ENCODE results near the gene RAD51B. TPM values are rescaled to one million over a fixed set of nuclear protein-coding genes. Genes with fewer than 3 reads are reported as not detected.

Gene RAD51B
- total and polyA plus RNA-seq, 8 donors, result 10.8 to 18.3 (median 14.1) TPM

DNA sequence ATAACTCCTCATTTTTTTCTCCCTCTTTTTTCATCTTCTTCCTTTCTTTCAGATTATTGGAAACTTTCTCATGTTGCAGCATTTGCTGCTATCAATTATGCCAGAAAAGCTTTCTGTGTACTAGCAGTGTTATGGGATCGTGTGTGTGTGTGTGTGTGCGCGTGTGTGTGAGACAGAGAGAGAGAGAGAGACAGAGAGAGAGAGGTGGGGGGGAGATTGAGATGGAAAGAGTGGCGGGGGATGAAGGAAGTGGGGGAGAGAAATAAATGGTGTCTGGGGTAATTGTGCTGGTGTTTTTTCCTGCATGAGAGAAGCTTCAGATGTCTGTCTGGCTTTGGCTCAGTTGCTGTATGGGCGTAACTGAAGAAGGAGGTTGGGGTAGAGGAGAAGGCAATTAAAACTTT, 268.9 kb downstream of the RAD51B start:
- intact Hi-C loops (cut with DNase I), result no loop called here

DNA sequence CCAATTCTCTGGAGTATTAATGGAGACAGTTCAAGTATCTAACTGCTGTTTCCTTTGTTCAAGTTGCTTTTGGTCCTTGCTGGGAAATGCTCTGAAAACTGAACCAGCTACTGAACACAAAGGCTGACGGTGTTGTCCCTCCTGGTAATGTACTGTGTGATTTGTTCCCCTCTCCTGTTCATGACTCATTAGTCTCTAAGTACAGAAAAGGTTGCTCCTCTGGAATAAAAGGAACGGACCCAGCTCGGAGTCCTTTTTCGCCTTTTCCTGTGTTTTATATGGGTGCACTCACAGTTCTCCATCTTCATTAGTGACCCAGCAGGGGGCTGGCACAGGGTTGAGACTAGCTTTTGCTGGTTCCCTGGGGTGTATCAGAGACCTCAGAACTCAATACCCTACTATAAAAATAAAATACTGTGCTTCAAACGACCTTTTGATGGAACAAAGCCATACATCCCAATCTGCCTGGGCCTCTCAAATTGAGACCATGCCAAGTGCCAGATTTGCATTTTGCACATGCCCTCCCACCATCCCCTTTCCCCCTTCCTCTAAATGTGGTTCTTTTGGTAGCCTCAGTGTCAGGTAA, 269.7 kb downstream of the RAD51B start:
- DNase-seq (no peak), ATAC-seq (peak; percentile 89)
- H3K36me3 ChIP-seq, result no peaks in the 10 kb centered on the region
- H3K9me3 ChIP-seq, result peaks cover 0 to 7% of the 10 kb centered on the region in 2 donors
- no peak overlapping the region for H3K4me3 ChIP-seq
- TF ChIP-seq, protein P1, sequence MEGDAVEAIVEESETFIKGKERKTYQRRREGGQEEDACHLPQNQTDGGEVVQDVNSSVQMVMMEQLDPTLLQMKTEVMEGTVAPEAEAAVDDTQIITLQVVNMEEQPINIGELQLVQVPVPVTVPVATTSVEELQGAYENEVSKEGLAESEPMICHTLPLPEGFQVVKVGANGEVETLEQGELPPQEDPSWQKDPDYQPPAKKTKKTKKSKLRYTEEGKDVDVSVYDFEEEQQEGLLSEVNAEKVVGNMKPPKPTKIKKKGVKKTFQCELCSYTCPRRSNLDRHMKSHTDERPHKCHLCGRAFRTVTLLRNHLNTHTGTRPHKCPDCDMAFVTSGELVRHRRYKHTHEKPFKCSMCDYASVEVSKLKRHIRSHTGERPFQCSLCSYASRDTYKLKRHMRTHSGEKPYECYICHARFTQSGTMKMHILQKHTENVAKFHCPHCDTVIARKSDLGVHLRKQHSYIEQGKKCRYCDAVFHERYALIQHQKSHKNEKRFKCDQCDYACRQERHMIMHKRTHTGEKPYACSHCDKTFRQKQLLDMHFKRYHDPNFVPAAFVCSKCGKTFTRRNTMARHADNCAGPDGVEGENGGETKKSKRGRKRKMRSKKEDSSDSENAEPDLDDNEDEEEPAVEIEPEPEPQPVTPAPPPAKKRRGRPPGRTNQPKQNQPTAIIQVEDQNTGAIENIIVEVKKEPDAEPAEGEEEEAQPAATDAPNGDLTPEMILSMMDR (IDR thresholded peaks at IDR 0.05), result no peak
- peak overlapping the region in 1 of 2 donors; percentile 36 for H3K27ac ChIP-seq
- no peaks in the 10 kb centered on the region for H3K4me1 ChIP-seq
- intact Hi-C loops (cut with DNase I), result no loop called here
- no peaks in the 10 kb centered on the region for H3K27me3 ChIP-seq

More for the DNA sequence above, 268.9 kb downstream of the RAD51B start:
- Histone ChIP-seq H3K9me3 (peaks cover 0 to 7% of the 10 kb centered on the region in 2 donors), H3K27ac (peak overlapping the region in 1 of 2 donors; percentile 36), H3K4me1 (no peaks in the 10 kb centered on the region), H3K36me3 (no peaks in the 10 kb centered on the region), H3K4me3 (no peak overlapping the region), H3K27me3 (no peaks in the 10 kb centered on the region)
- DNase-seq, result peak in 2 of 4 donors; percentile 54 to 67
- TF ChIP-seq, protein P1 (IDR thresholded peaks at IDR 0.05), result no peak
- peak; percentile 18 for ATAC-seq

DNA sequence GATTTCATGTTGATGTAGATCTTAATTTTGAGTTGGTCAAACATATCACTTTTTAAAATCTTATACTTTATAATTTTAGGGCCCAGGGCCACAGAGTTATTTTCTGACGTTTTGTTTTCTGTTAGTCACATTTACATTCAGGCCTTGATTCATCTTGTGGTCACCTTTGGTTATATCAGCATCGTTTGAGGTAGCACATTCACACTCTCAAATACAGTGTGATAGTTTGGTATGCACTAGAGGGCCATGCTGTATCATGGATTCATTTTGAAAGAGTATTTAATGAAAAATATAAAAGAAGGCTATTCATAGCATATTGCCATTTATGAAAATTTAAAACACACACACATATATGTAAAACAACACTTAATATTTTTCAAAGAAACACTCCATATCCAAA, 274.6 kb downstream of the RAD51B start:
- Histone ChIP-seq H3K4me3 (no peak overlapping the region), H3K36me3 (no peaks in the 10 kb centered on the region), H3K27me3 (no peaks in the 10 kb centered on the region), H3K27ac (no peak overlapping the region), H3K4me1 (peaks cover 0 to 1% of the 10 kb centered on the region in 2 donors), H3K9me3 (peaks cover 0 to 7% of the 10 kb centered on the region in 2 donors)
- TF ChIP-seq, protein P1 (IDR thresholded peaks at IDR 0.05), result no peak
- no peak for DNase-seq
- intact Hi-C loops (cut with DNase I), result no loop called here
- ATAC-seq, result no peak

DNA sequence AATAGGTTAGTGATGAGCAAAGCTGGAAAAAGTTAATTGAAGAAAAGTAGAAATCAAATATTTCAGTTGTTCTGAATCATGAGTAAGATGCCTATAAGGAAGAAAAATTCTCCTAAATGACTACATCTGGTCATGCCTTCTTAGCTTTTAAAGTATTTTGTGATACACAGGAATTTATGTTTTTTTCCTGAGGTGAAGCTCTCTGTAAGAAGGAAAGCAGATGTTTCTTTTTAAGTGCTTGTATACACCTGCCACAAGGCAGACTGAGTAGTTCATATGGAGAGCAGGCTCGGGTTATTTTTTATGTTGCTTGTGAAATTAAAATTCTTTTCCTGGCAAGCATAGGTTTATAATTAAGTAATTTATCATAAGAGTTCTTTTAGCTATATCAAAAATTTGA, 275.2 kb downstream of the RAD51B start:
- H3K27me3 ChIP-seq, result no peaks in the 10 kb centered on the region
- H3K9me3 ChIP-seq, result peaks cover 0 to 7% of the 10 kb centered on the region in 2 donors
- intact Hi-C loops (cut with DNase I), result no loop called here
- DNase-seq, result no peak
- TF ChIP-seq, protein P1 (IDR thresholded peaks at IDR 0.05), result no peak
- no peak overlapping the region for H3K4me3 ChIP-seq
- ATAC-seq, result no peak
- no peaks in the 10 kb centered on the region for H3K36me3 ChIP-seq
- H3K27ac ChIP-seq, result no peak overlapping the region
- peaks cover 0 to 6% of the 10 kb centered on the region in 2 donors for H3K4me1 ChIP-seq

DNA sequence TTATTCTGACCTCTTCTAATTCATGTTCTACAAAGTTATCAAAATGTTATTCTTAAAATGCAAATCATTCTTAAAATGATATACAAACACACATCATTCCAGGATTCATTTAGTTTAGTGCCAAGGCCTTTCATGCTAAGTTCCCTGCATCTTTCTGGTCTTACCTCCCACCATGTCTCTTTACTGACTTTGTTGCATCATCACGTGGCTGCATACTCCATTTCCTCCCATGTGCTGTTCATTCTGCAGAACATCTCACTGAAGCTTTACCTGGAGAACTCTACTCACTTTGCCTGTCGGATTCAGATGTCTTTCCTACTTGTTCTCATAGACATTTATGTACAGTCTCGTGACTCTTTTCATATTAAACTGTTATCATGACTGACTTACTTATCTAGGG, 278.1 kb downstream of the RAD51B start:
- Histone ChIP-seq H3K4me3 (no peak overlapping the region), H3K27me3 (no peaks in the 10 kb centered on the region), H3K36me3 (no peaks in the 10 kb centered on the region), H3K9me3 (peaks cover 0 to 24% of the 10 kb centered on the region in 2 donors), H3K4me1 (peaks cover 0 to 14% of the 10 kb centered on the region in 2 donors), H3K27ac (no peak overlapping the region)
- TF ChIP-seq, protein P1 (IDR thresholded peaks at IDR 0.05), result no peak
- ATAC-seq (no peak), DNase-seq (no peak)
- intact Hi-C loops (cut with DNase I), result no loop called here

Data from left lung (tissue), 10 donors.